Thyroid gland (tissue), 4 donors: ENCODE data around the gene ANKRD55. TPM values are rescaled to one million over a fixed set of nuclear protein-coding genes. Genes with fewer than 3 reads are reported as not detected.

Experiments used
- DNase-seq, 2 donors: peaks; one replicate each; pipeline ENCODE4 v3.0.0-alpha.2; 2019
- H3K27ac ChIP-seq, 3 donors: fragments of 200-600 bp; sonication (generic); 1 replicate in 2 of 3; 2 replicates in 1 of 3; pipeline ENCODE4 v1.5.1; 2016 to 2019; ENCODE audit warnings: mild to moderate bottlenecking in 1 of 3, moderate library complexity in 1 of 3
- H3K27me3 ChIP-seq: fragments of 200-600 bp; sonication (generic); one replicate; pipeline ENCODE4 v1.5.1; 2019
- H3K36me3 ChIP-seq, 2 donors: fragments of 200-600 bp; sonication (generic); one replicate each; pipeline ENCODE4 v1.5.1; 2016 to 2019
- H3K4me1 ChIP-seq, 2 donors: fragments of 200-600 bp; sonication (generic); one replicate each; pipeline ENCODE4 v1.5.1; 2017 to 2019
- H3K4me3 ChIP-seq, 3 donors: fragments of 200-600 bp; sonication (generic); replicated peaks in 1 of 3; 1 replicate in 2 of 3; 2 replicates in 1 of 3; pipeline ENCODE4 v1.5.1; 2016; ENCODE audit warnings: mild to moderate bottlenecking in 1 of 3
- H3K9me3 ChIP-seq: fragments of 200-600 bp; sonication (generic); one replicate; pipeline ENCODE4 v1.5.1; 2017
- CTCF ChIP-seq, 6 experiments: fragments of 200-600 bp in 3 of 6; fragments of 450-650 bp in 3 of 6; sonication (generic) in 3 of 6; IDR thresholded peaks; one replicate each; pipeline ENCODE4 v1.5.1; 2016 to 2019; ENCODE audit warnings: antibody characterized with exemption in 6 of 6, mild to moderate bottlenecking in 2 of 6, inconsistent platforms in 1 of 6, moderate library complexity in 1 of 6
- POLR2A ChIP-seq, 2 donors: fragments of 450-650 bp; IDR thresholded peaks; one replicate each; pipeline ENCODE4 v1.6.1; 2017; ENCODE audit warnings: antibody characterized with exemption in 2 of 2, mild to moderate bottlenecking in 2 of 2, moderate library complexity in 1 of 2
- WGBS, 2 donors: methylation state at CpG; one replicate each; pipeline ENCODE4 v1.1.5; 2017; 5-methylcytosine and 5-hydroxymethylcytosine counted together
- intact Hi-C: fragments of 100-400 bp; cut with DNase I; formaldehyde crosslinking; loops from one replicate; pipeline ENCODE4 v1.15.1; 2023
- small RNA-seq: library from RNA; depleted of rRNA; stranded (forward); fragments of <200 nt; gene quantifications from one replicate; pipeline ENCODE3, GENCODE V24; 2016
- total RNA-seq, 4 donors: library from RNA; depleted of rRNA; stranded (reverse); fragments of >200 nt; gene quantifications; one replicate each; pipeline ENCODE4 v1.2.3, GENCODE V29; 2016

The ANKRD55 gene
- total RNA-seq, 4 donors from 2014 or later, result 0.22 to 0.94 TPM; not detected in 2

DNA sequence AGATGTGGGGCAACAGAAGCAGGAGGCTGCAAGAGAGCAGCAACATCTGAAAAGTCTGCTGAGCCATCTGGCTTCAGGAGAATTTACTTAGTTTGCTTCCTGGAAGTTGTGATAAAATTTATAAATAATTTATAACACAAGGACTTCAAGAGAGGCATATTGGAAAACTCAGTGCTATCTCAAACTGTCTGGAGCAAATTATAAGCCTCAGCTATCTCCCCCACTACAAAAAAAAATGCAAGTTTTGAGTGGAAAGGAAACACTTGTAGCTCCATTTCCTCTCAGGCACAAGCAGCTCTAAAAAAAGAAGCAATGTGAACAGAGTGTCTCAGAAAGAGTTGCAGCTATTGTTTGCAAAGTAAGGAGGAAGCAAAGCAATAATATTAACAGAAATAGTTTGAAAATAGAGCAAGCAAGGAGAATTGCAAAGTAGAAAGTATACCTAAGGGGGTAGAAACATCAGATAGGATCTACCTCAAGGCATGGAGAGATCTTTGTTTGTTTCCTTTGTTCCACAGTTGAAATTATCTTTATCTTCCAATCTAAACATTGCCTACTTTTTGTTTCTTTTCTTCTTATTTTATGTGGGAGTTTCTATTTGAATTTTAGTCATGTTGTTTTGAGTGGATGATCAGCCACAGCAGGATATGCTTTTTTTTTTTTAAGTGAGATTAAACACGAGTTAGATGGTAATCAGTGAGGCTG, 182.4 kb downstream of the ANKRD55 start:
- TF ChIP-seq CTCF (IDR thresholded peaks at IDR 0.05) (no peak), POLR2A (IDR thresholded peaks at IDR 0.05) (no peak)
- no peak for DNase-seq
- intact Hi-C loops, result no loop called here
- Histone ChIP-seq H3K9me3 (no peaks in the 10 kb centered on the region), H3K4me1 (peaks cover 6 to 15% of the 10 kb centered on the region in 2 donors), H3K27ac (peak overlapping the region; percentile 4 to 28 (median 15)), H3K4me3 (no peak overlapping the region), H3K27me3 (no peaks in the 10 kb centered on the region), H3K36me3 (no peaks in the 10 kb centered on the region)
- 29% methylated on average over 1 of the region's 1 CpG for WGBS, 2 donors

Small RNA genes within 50 kb of the gene (small RNA-seq; reads per million reads assigned to genes)
- gene RNA5SP184 (not detected), gene RNA5SP185 (not detected), gene RNU6-299P (not detected)

Other genes starting within 250 kb of the ANKRD55 start
- gene IL6ST, start 238.4 kb downstream of the ANKRD55 start, total RNA-seq, result 100 to 1,000 TPM; 280 to 550 (median 359) TPM